Cerebellar nuclear complex (tissue), 1 donor: ENCODE measurements around the gene HNRNPC.
"Not testable (repeated sequence)": the region's sequence is repeated elsewhere in the genome, so short reads cannot be mapped to it uniquely, and the experiment has no call there.

Experiments used
- DNase-seq, 2 experiments: peaks; one replicate each; lab custom pipeline; 2025; lab: John Stamatoyannopoulos, UW

Gene HNRNPC

DNA sequence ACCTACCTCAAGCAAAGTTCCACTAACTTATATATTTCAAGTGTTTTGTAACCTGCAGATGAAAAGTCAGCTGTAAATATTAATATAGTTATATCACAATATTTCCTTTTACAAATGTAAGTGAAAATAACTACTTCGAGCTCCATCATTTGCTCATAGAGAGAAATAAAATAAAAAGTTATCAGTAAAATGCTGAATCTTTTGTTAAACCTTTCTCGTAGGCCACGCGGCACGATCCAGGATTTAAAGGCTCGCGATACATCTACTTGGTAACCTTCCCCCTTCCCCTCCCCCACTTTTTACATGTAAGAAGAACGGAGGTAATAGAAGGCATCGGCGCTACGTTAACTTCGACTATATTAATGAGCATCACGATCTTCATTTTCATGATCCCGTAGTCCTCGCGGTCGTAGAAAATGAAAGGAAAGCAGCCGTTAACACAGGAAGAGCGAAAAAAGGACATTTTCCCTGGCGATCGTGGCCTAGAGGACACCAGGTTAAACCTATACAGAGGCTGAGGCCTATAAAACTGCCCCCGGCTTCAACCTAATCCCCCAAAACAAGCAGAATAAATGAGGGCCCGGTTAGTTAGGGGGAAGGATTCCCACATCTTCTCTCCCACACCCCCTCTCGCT is 508 bp downstream of the HNRNPC start:
- no peak for DNase-seq

DNA sequence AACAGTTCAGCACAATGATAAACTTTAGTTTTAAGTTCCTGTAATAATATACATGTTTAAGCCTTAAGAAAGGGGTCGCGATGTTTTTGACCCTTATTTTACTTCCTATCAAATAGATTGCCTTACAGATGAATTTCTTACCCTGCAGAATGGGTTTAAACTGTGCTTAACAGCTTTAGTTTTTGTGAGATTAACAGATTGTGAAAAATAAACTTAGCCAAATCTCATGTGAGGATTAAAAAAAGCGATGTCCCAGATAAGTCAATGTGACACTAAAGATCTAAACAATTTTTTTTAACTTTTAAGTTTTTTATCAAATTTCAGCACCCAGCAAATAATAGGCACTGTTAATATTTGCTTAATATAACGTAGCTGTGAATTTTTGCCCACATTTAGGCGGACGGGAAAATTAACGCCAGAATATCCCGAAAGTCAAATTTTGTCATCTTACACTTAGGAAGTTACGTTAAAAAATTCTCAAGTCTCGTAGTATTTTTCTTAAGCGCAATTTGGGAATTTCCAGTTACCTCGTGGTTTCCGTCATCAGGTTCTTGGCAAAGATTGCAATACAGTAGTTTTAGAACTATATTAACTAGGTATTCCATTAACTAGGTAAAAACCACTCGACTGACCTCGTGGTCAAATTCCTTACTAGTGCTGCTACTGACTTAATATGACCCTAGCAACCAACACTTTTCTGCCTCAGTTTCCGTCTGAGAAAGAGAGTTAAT is 1.2 kb downstream of the HNRNPC start:
- DNase-seq: no peak

DNA sequence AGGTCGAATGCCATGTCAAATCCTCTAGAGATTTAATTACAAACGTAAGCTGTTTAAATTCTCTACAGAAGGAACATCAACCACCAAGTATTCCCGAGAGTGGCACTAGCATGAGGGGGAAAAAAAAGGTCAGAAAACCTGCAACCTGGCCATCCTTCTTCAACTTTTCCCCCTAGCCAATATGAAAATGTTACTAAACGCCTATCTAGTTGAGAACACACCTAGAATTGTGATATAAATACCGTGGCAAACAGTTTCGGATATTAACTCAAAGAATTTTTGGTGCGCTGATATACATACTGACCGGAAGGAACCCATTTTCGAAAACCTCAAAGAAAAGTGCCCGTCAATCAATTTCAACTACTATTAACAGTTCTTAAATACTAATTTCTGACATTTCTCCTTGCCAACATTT is 1.8 kb downstream of the HNRNPC start:
- DNase-seq: no peak

DNA sequence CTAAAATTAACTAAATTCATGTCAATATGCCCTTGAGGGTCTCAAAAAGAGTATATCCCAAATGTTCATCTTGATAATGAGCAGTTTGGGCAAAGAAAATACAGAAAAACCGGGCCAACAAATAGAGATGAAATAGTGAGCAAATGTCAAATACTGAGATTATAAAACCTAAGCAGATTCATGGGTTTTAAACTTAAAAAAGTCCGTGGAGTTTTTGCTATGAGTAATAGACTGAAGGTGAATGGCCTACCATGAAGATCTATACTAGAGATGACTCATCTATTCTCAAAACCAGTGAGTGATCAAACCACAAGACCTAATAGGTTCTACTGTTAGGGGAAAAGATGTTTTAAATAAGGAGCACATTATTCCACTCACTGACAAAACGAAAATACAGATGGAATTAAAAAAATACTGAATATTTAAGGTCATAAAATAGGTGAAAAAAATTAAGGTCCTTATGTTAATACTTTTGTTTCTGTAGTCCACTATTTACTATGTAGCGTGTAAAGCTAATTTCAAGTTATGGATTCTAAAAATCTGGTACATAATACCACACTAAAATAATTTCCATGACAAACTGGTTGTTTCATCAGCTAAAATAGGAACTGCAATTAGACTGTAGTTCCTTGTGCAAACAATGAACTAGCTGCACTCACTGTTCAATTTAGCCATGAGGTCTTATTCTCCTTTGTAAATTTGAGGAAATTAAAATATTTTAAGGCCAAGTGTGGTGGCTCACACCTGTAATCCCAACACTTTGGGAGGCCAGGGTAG is 5.0 kb downstream of the HNRNPC start:
- no peak for DNase-seq

DNA sequence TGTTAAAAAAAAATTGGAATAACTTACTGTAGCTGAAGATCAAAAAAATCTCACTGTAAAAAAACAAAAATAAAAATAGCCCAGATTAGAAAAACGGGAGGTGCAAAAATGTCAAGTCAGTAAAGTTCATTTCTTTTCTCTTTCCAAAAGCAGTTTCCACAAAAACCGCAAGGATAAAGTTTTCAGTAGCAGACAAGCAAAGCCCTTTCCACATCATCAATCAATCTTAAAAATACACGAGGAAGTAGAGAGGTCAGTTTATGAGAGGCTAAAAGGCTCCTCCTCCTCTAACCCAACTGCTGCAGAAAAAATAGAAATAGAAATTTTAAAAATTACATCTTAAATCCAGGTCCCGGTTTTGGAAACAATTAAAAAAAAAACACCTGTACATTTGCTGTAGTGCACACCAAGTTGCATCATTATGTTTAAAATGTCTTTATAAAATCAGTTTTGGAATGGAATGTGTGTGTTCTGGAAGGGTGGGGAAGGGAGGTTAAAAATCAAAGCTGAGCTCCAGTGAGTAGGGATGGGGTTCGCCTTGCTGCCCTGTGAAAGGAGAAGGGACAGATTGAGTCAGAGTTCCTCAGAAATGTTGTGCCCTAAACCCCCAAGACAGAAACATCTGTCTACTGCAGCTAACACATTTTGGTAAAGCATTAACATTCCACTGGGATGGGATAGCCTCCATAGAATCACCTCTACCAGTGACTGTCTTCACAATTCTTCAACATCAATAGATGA is 5.8 kb downstream of the HNRNPC start:
- DNase-seq: no peak

DNA sequence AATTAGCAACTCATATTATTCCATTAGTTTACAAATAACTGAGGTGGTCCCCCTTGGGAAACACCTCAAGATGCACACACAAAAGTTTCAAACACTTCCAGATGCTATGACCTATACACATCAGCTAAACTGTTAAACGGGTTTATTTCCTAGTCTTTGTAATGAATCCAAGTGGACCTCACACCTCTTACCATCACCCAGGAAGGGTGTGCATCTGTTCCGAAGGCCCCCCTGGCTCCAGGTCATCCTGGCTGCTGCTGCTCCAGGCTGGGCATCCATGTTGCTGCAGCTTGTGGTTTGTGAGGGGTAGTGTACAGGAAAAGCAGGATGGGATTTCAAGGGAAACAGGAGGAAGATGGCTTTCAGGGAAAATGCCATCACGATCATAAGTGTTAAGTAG is 6.8 kb downstream of the HNRNPC start:
- no peak for DNase-seq

DNA sequence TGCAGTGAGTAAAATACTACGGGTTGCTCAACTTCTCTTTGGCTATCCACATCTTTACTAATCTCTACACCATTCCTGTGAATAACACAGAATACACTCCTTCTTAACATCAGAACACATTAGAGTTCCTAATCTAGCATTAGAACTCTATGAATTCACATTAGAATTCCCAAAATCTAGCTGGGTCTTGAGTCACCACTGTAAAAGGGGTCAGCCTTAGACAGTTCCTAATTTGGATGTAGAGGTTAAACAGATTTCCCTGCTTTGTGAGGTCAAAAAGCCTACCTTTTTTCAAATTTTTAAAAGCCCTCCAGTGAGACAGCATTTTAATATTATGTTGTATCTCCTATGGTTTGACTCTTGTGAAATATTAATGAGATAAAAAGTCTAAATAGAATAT is 7.4 kb downstream of the HNRNPC start:
- no peak for DNase-seq

DNA sequence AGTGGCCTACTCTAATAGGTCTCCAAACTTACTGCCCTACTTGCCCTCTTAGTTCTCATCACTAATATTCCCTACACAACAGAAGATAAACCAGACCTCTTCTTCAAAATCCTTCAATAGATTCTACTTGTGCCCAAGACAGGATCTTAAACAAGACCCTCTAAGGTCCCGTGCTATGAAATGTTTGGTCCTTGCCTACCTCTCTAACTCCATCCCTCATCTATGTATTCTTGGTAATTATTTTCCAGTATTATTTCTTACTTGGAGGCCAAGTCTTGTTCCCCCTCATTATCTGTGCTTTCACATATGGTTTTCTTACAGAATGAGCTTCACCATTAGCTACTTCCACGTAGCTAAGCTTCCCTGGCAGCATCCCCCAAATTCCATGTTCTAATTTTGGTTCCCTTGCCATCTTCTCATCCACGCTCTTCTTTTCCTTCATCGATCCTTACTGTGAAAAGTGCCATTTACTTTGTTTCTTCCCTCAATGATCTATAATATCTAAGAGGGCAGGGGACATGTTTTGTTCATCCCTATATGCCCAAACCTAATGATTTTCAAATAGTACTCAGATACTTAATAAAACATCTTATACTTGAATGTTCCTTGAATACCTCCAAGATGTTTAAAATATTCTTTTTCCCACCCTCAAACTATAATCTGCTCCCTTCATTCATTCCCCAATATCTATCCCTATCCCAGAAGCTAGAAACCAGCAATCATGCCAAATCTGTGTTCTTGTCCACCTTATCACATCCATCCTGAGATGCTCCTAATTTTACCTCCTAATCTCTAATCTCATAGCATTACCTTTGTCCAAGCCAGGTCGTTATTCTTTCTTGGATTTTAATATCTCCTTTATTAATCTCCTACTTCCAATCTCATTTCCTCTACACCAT is 10.1 kb downstream of the HNRNPC start:
- no peak for DNase-seq

DNA sequence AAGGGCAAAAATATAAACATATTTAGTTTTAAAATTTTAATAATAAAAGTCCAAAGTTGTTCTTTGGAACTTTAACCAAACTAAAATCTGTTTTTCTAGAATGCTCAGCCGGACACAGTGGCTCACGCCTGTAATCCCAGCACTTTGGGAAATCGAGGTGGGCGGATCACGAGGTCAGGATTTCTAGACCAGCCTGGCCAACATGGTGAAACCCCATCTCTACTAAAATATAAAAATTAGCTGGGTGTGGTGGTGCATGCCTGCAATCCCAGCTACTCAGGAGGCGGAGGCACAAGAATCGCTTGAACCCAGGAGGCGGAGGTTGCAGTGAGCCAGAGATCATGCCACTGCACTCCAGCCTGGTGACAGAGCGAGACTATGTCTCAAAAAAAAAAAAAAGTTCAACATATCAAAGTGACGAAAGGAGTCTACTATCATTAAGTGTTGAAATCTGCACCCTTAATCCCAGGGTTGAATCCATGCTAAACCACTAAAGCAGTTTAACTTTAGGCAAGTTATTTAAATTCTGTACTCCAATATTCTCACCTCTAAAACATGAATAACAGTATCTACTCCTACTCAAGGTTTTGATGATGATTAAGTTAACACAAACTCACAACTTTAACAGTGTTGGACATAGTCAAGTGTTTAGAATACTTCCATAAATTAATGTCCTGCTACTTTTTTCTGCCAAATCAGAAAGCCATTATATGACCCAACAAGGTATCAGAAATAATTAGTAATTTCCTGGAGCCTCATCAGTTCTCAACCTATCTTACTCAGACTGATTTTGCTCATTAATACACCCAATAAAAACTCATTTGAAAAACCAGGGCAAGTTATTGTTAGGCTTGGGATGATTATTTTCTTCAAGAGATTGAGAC is 11.0 kb downstream of the HNRNPC start:
- no peak for DNase-seq

DNA sequence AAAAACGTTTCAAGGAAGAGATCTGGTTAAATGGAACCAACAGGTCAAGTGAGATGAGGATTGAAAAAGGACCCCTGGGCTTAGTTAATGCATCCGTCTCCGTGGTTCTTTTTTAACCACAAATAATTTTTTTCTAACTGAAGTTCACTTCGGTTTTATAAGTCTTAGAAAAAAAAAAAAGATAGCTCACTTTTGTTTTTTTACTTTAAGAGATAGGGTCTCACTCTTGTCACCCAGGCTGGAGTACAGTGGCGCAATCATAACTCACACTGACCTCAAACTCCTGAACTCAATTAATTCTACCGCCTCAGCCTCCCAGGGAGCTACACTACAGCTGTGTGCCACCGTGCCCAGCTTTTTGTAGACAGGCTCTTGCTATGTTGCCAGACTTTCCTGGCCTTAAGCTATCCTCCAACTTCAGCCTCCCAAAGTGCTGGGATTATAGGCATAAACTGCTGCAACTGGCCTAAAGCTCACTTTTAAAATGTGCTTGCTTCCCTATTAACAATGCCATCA is 11.8 kb downstream of the HNRNPC start:
- no peak for DNase-seq

DNA sequence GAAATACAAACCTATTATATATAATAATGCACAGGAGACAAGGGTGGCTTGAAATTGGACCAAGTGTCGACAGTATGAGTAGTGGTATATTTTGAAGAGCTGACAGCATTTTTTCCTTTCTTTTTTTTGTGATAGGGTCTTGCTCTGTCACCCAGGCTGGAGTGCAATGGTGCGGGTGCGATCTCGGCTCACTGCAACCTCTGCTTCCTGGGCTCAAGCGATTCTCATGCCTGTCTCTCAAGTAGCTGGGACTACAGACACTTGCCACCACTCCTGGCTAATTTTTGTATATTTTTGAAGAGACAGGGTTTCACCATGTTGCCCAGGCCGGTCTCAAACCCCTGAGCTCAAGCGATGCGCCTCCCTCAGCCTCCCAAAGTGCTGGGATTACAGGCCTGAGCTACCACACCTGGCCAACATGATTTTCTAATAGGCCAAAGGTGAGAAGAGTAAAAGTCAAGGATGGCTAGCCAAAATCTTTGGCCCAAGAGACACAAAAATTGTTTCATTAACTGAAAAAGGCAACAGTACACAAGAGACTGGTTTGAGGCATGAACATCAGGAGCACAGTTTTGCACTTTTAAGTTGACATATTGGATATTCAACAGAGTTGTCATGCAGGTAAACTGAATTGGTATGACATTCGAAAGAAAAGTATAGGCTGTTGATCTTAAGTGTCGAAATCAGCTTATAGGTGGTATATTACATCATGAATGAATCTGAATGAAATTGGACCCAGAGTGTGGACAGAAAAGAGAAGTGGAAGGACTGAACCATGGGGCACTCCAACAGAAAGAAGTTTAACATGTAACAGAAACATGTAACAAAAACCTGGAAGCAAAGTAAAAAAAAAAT is 12.5 kb downstream of the HNRNPC start:
- DNase-seq: no peak

DNA sequence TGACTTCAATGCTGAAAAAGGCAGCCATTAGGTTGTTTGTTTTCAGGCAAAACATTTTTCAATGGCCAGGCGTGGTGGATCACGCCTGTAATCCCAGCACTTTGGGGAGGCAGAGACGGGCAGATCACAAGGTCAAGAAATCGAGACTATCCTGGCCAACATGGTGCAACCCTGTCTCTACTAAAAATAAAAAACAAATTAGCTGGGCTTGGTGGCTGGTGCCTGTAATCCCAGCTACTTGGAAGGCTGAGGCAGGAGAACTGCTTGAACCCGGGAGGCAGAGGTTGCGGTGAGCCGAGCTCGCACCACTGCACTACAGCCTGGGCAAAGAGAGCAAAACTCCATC is 13.2 kb downstream of the HNRNPC start:
- not testable (repeated sequence) for DNase-seq

DNA sequence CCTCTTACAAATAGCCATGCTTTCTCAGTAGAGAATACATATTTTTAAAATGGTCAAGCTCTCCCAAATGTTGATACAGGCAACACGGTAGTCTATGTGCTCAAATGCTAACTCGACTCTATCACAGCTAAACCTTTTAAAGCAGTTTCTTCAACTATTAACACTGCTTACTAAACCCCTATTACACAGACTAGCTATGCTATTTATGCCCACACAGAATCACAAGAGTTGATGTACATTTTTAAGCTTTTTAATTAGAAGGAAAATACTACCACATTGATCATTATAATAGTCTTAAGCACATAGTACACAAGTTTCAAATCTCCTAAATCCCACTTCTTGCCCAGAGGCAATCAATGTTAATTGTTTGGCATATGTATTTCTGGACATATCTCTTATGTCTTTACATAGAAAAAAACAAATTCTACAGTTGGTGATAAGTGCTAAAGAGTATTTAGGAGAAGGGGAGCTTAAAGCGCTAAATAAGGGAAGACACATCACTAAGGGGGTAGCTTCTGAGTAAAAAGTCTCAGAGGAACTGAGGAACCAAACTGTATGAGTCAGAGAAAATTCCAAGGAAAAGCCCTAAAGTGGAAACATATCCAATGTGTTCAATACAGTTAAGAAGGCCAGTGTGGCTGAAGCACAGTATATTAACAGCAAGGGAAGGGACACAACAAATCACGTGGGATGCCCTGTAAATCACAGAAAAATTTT is 13.7 kb downstream of the HNRNPC start:
- no peak for DNase-seq

DNA sequence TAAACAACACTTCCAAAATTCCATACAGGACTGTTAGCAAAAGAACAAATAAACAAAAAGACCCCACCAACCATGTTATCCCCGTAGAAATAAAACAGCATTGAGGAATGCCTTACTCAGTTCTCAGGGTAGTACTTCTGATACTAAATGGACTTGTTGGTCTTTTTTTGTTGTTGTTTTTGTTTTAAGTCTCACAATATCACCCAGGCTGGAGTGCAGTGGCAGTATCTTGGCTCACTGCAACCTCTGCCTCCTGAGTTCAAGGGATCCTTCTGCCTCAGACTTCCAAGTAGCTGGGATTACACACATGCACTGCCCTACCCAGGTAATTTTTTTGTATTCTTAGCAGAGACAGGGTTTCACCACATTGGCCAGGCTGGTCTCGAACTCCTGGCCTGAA is 17.1 kb downstream of the HNRNPC start:
- no peak for DNase-seq

DNA sequence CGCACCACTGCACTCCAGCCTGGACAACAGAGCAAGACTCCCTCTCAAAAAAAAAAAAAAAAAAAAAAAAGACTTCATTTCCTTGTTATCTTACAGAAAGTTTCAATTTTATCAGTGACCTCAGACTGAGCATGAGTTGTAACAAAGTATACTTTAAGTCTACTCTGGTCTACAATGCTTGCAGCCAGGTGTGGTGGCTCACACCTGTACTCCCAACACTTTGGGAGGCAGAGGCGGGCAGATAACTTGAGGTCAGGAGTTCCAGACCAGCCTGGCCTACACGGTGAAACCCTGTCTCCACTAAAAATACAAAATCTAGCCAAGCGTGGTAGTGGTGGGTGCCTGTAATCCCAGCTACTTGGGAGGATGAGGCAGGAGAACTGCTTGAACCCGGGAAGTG is 18.0 kb downstream of the HNRNPC start:
- DNase-seq: no peak

DNA sequence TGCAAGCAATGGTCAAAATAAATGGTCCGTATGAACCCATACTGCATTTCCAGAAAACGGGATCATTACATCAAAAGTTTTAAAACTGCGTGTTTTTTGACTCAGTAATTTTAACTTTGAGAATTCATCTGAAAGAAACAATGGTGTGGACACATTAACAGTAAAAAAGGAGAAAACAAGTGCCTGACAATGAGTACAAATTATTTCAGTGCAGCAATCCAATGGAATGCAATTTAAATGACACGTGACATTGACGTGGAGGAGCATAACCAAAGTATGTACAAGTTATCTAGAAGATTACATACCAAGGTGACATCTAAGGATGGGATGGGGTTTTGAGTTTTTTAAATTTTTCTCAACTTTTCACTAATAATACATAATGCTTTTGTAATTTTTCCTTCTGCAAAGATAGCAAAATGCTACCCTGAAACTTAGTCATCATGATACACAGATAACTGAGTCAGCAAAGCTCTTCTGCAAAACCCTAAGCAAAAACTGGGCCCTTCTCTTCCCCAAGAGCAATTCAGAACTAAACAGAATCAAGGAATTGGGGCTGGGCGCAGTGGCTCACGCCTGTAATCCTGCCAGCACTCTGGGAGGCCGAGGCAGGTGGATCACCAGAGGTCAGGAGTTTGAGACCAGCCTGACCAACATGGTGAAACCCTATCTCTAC is 20.4 kb downstream of the HNRNPC start:
- no peak for DNase-seq

DNA sequence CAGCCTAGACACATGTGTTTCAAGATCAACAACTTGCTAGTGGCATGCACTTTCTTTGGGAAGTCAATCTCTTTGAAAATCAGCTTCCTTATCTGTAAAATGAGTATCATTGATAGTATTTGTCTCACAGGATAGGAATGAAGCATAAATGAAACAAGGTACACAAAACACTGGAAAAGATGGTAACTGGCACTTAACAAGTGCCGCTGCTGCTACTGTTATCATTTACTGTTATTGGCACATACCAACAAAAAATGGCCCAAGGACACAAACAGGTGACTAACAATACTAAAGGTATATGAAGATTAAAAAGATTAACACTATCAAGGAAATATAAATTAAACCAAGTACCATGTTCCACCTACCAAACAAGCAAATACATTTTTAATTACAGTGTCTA is 20.9 kb downstream of the HNRNPC start:
- no peak for DNase-seq

DNA sequence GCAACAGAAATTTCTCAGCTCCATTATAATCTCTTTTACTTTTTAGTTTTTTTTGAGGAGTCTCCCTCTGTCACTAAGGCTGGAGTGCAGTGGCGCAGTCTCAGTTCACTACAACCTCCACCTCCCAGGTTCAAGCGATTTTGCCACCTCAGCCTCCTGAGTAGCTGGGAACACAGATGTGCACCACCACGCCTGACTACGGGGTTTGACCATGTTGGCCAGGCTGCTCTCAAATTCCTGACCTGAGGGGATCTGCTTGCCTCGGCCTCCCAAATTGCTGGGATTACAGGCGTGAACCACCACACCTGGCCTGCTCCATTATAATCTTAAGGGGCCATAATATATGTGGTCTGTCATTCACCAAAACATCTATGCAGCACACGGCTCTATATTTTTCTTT is 23.4 kb downstream of the HNRNPC start:
- DNase-seq: no peak
